Measurements from ENCODE around the gene ADGRA3. TPM values are rescaled to one million over a fixed set of nuclear protein-coding genes. Genes with fewer than 3 reads are reported as not detected.

Gene ADGRA3
- total and polyA plus RNA-seq, 7 experiments from 2014 or later: 0.60 to 5.2 (median 4.3) TPM

DNA sequence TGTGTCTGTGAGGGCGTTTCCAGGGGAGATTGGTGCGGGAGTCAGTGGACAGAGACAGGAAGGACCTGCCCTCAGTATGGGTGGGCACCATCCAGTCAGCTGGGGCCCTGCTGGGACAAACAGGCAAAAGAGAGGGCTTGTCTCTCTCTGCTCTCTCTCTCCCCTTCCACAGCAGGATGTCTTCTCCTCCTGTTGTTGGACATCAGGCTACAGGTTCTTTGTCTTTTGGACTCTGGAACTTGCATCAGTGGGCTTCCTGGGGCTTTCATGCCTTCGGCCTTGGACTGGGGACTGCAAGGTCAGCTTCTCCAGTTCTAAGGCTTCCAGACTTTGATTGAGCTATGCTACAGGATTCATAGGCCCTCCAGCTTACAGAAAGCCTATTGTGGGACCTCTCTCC is 59.6 kb downstream of the ADGRA3 start:
- Histone ChIP-seq H3K4me3 (ENCODE audit: low read length) (no peak overlapping the region), H3K27ac (ENCODE audit: low read depth, low read length) (no peak overlapping the region), H3K36me3 (ENCODE audit: control insufficient read depth in 2 of 3, insufficient read depth in 3 of 3, low read length in 3 of 3) (no peaks in the 10 kb centered on the region), H3K9me3 (ENCODE audit: control insufficient read depth in 2 of 3, low read length in 3 of 3) (no peaks in the 10 kb centered on the region), H3K27me3 (ENCODE audit: control insufficient read depth in 2 of 2, insufficient read depth in 2 of 2, low read length in 2 of 2) (no peaks in the 10 kb centered on the region), H3K4me1 (ENCODE audit: control insufficient read depth in 2 of 2, insufficient read depth in 2 of 2, low read length in 2 of 2) (no peaks in the 10 kb centered on the region)
- Mint-ChIP-seq H3K36me3 (peaks cover 0 to 13% (median 0%) of the 10 kb centered on the region in 5 donors), H3K9me3 (no peaks in the 10 kb centered on the region), H3K4me1 (peaks cover 0 to 1% (median 0%) of the 10 kb centered on the region in 7 donors), H3K27ac (peak overlapping the region in 1 of 9 donors; percentile 46), H3K27me3 (no peaks in the 10 kb centered on the region), H3K4me3 (no peak overlapping the region)
- ATAC-seq (no peak), DNase-seq (no peak)
- ChIA-PET POLR2A (no interaction called here), CTCF (no interaction called here)
- intact Hi-C loops (cut with micrococcal nuclease): no loop called here

GRCh38 chr4:22454955-22455354 is 60.9 kb downstream of the ADGRA3 start:
- H3K4me3 ChIP-seq (ENCODE audit: low read length): no peak overlapping the region
- H3K27me3 ChIP-seq (ENCODE audit: control insufficient read depth in 2 of 2, insufficient read depth in 2 of 2, low read length in 2 of 2): no peaks in the 10 kb centered on the region
- POLR2A ChIA-PET: no interaction called here
- no peaks in the 10 kb centered on the region for H3K36me3 ChIP-seq (ENCODE audit: control insufficient read depth in 2 of 3, insufficient read depth in 3 of 3, low read length in 3 of 3)
- H3K9me3 ChIP-seq (ENCODE audit: control insufficient read depth in 2 of 3, low read length in 3 of 3): no peaks in the 10 kb centered on the region
- no peak for DNase-seq
- H3K4me1 ChIP-seq (ENCODE audit: control insufficient read depth in 2 of 2, insufficient read depth in 2 of 2, low read length in 2 of 2): no peaks in the 10 kb centered on the region
- CTCF ChIA-PET: no interaction called here
- no peak overlapping the region for H3K27ac ChIP-seq (ENCODE audit: low read depth, low read length)
- Mint-ChIP-seq H3K36me3 (peaks cover 0 to 9% (median 0%) of the 10 kb centered on the region in 5 donors), H3K4me3 (no peak overlapping the region), H3K27ac (peak overlapping the region in 1 of 9 donors; percentile 8), H3K27me3 (no peaks in the 10 kb centered on the region), H3K9me3 (no peaks in the 10 kb centered on the region), H3K4me1 (peaks cover 0 to 1% (median 0%) of the 10 kb centered on the region in 7 donors)
- ATAC-seq: no peak
- intact Hi-C loops (cut with micrococcal nuclease): no loop called here

- DNase-seq (no peak), ATAC-seq (no peak)
- ChIA-PET CTCF (no interaction called here), POLR2A (no interaction called here)
- Mint-ChIP-seq H3K4me3 (no peak overlapping the region), H3K27me3 (no peaks in the 10 kb centered on the region), H3K27ac (peak overlapping the region in 1 of 9 donors; percentile 8), H3K36me3 (peaks cover 0 to 13% (median 0%) of the 10 kb centered on the region in 5 donors), H3K9me3 (no peaks in the 10 kb centered on the region), H3K4me1 (peaks cover 0 to 1% (median 0%) of the 10 kb centered on the region in 7 donors)
- no peaks in the 10 kb centered on the region for H3K9me3 ChIP-seq (ENCODE audit: control insufficient read depth in 2 of 3, low read length in 3 of 3)
- no peak overlapping the region for H3K4me3 ChIP-seq (ENCODE audit: low read length)
- H3K27me3 ChIP-seq (ENCODE audit: control insufficient read depth in 2 of 2, insufficient read depth in 2 of 2, low read length in 2 of 2): no peaks in the 10 kb centered on the region
- H3K27ac ChIP-seq (ENCODE audit: low read depth, low read length): no peak overlapping the region
- H3K4me1 ChIP-seq (ENCODE audit: control insufficient read depth in 2 of 2, insufficient read depth in 2 of 2, low read length in 2 of 2): no peaks in the 10 kb centered on the region
- intact Hi-C loops (cut with micrococcal nuclease): no loop called here
- H3K36me3 ChIP-seq (ENCODE audit: control insufficient read depth in 2 of 3, insufficient read depth in 3 of 3, low read length in 3 of 3): no peaks in the 10 kb centered on the region
Observed at GRCh38 chr4:22454216-22454838, 61.5 kb downstream of the ADGRA3 start.

GRCh38 chr4:22444813-22445212 is 71.1 kb downstream of the ADGRA3 start:
- ChIA-PET CTCF (no interaction called here), POLR2A (no interaction called here)
- no peaks in the 10 kb centered on the region for H3K36me3 ChIP-seq (ENCODE audit: control insufficient read depth in 2 of 3, insufficient read depth in 3 of 3, low read length in 3 of 3)
- peak overlapping the region; percentile 31 to 88 (median 80) for H3K4me3 Mint-ChIP-seq
- no peaks in the 10 kb centered on the region for H3K27me3 Mint-ChIP-seq
- peaks cover 0 to 16% of the 10 kb centered on the region in 2 donors for H3K4me1 ChIP-seq (ENCODE audit: control insufficient read depth in 2 of 2, insufficient read depth in 2 of 2, low read length in 2 of 2)
- no peaks in the 10 kb centered on the region for H3K9me3 ChIP-seq (ENCODE audit: control insufficient read depth in 2 of 3, low read length in 3 of 3)
- H3K9me3 Mint-ChIP-seq: no peaks in the 10 kb centered on the region
- intact Hi-C loops (cut with micrococcal nuclease): loop anchor here (1.0 to 10.0 kb wide), 3 partner anchors 72 to 245 kb away; partner anchors contain the start of gene ADGRA3 (in 1 of the 2)
- H3K27ac Mint-ChIP-seq: peak overlapping the region; percentile 85 to 96 (median 94)
- peak overlapping the region; percentile 57 for H3K27ac ChIP-seq (ENCODE audit: low read depth, low read length)
- peaks cover 0 to 63% (median 37%) of the 10 kb centered on the region in 7 donors for H3K4me1 Mint-ChIP-seq
- H3K27me3 ChIP-seq (ENCODE audit: control insufficient read depth in 2 of 2, insufficient read depth in 2 of 2, low read length in 2 of 2): no peaks in the 10 kb centered on the region
- DNase-seq: peak in 1 of 9 donors; percentile 7
- peak; percentile 29 for ATAC-seq
- no peak overlapping the region for H3K4me3 ChIP-seq (ENCODE audit: low read length)
- peaks cover 3 to 17% (median 13%) of the 10 kb centered on the region in 5 donors for H3K36me3 Mint-ChIP-seq

GRCh38 chr4:22442956-22443355 is 72.9 kb downstream of the ADGRA3 start:
- no peak overlapping the region for H3K4me3 ChIP-seq (ENCODE audit: low read length)
- ChIA-PET CTCF (interaction anchor here (1.2 kb wide), 1 partner anchor 8 kb away, joined by 3 read pairs; no protein-coding TSS in a partner anchor), POLR2A (no interaction called here)
- peak overlapping the region in 3 of 9 donors; percentile 36 to 95 (median 60) for H3K27ac Mint-ChIP-seq
- no peaks in the 10 kb centered on the region for H3K9me3 Mint-ChIP-seq
- H3K9me3 ChIP-seq (ENCODE audit: control insufficient read depth in 2 of 3, low read length in 3 of 3): no peaks in the 10 kb centered on the region
- H3K4me1 Mint-ChIP-seq: peaks cover 0 to 58% (median 37%) of the 10 kb centered on the region in 7 donors
- H3K36me3 Mint-ChIP-seq: peaks cover 4 to 19% (median 12%) of the 10 kb centered on the region in 5 donors
- H3K27me3 Mint-ChIP-seq: no peaks in the 10 kb centered on the region
- peaks cover 0 to 16% of the 10 kb centered on the region in 2 donors for H3K4me1 ChIP-seq (ENCODE audit: control insufficient read depth in 2 of 2, insufficient read depth in 2 of 2, low read length in 2 of 2)
- intact Hi-C loops (cut with micrococcal nuclease): loop anchor here (5.0 to 10.0 kb wide), 2 partner anchors 74 to 232 kb away; partner anchors contain the start of gene ADGRA3 (in 1 of the 2)
- DNase-seq (no peak), ATAC-seq (no peak)
- H3K4me3 Mint-ChIP-seq: no peak overlapping the region
- H3K36me3 ChIP-seq (ENCODE audit: control insufficient read depth in 2 of 3, insufficient read depth in 3 of 3, low read length in 3 of 3): no peaks in the 10 kb centered on the region
- H3K27me3 ChIP-seq (ENCODE audit: control insufficient read depth in 2 of 2, insufficient read depth in 2 of 2, low read length in 2 of 2): no peaks in the 10 kb centered on the region
- no peak overlapping the region for H3K27ac ChIP-seq (ENCODE audit: low read depth, low read length)

DNA sequence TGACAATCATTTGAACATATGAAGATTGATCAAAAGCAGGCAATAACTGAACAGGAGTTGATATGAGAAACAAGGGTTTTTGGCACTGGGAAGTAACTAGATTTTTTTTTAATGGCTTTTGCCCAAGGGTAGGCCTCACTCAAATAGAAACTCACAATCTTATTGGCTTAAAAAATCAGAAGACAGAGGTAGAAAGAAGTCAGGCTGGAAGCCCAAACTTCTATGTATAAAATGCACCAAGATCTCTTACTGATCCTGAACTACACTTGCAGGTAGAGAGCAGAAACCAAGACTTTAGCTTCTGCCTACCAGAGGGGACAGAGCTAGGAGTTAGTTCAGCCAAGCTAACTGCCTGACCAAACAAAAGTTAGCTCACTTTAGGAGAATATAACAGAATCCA is 74.9 kb downstream of the ADGRA3 start:
- Mint-ChIP-seq H3K4me1 (peaks cover 0 to 43% (median 28%) of the 10 kb centered on the region in 7 donors), H3K36me3 (peaks cover 4 to 29% (median 15%) of the 10 kb centered on the region in 5 donors), H3K4me3 (no peak overlapping the region), H3K27ac (peak overlapping the region in 1 of 9 donors; percentile 22), H3K9me3 (no peaks in the 10 kb centered on the region), H3K27me3 (no peaks in the 10 kb centered on the region)
- no peak for DNase-seq
- Histone ChIP-seq H3K9me3 (ENCODE audit: control insufficient read depth in 2 of 3, low read length in 3 of 3) (no peaks in the 10 kb centered on the region), H3K27me3 (ENCODE audit: control insufficient read depth in 2 of 2, insufficient read depth in 2 of 2, low read length in 2 of 2) (no peaks in the 10 kb centered on the region), H3K27ac (ENCODE audit: low read depth, low read length) (no peak overlapping the region), H3K36me3 (ENCODE audit: control insufficient read depth in 2 of 3, insufficient read depth in 3 of 3, low read length in 3 of 3) (no peaks in the 10 kb centered on the region), H3K4me1 (ENCODE audit: control insufficient read depth in 2 of 2, insufficient read depth in 2 of 2, low read length in 2 of 2) (peaks cover 0 to 16% of the 10 kb centered on the region in 2 donors), H3K4me3 (ENCODE audit: low read length) (no peak overlapping the region)
- no peak for ATAC-seq
- intact Hi-C loops (cut with micrococcal nuclease): loop anchor here (5.0 to 10.0 kb wide), 2 partner anchors 76 to 234 kb away; partner anchors contain the start of gene ADGRA3 (in 1 of the 2)
- ChIA-PET CTCF (no interaction called here), POLR2A (no interaction called here)

GRCh38 chr4:22439947-22440346 is 75.9 kb downstream of the ADGRA3 start:
- Histone ChIP-seq H3K36me3 (ENCODE audit: control insufficient read depth in 2 of 3, insufficient read depth in 3 of 3, low read length in 3 of 3) (no peaks in the 10 kb centered on the region), H3K4me3 (ENCODE audit: low read length) (no peak overlapping the region), H3K27ac (ENCODE audit: low read depth, low read length) (no peak overlapping the region), H3K9me3 (ENCODE audit: control insufficient read depth in 2 of 3, low read length in 3 of 3) (no peaks in the 10 kb centered on the region), H3K4me1 (ENCODE audit: control insufficient read depth in 2 of 2, insufficient read depth in 2 of 2, low read length in 2 of 2) (peaks cover 0 to 10% of the 10 kb centered on the region in 2 donors), H3K27me3 (ENCODE audit: control insufficient read depth in 2 of 2, insufficient read depth in 2 of 2, low read length in 2 of 2) (no peaks in the 10 kb centered on the region)
- ATAC-seq (no peak), DNase-seq (no peak)
- no peak overlapping the region for H3K27ac Mint-ChIP-seq
- no peaks in the 10 kb centered on the region for H3K9me3 Mint-ChIP-seq
- CTCF ChIA-PET: no interaction called here
- no peaks in the 10 kb centered on the region for H3K27me3 Mint-ChIP-seq
- intact Hi-C loops (cut with micrococcal nuclease): loop anchor here (5.0 to 10.0 kb wide), 2 partner anchors 77 to 235 kb away; partner anchors contain the start of gene ADGRA3 (in 1 of the 2)
- H3K4me1 Mint-ChIP-seq: peaks cover 0 to 33% (median 19%) of the 10 kb centered on the region in 7 donors
- peaks cover 6 to 35% (median 16%) of the 10 kb centered on the region in 5 donors for H3K36me3 Mint-ChIP-seq
- H3K4me3 Mint-ChIP-seq: no peak overlapping the region
- POLR2A ChIA-PET: no interaction called here
